CD14-positive monocyte (primary cell): ENCODE results near the gene MICU2. TPM values are rescaled to one million over a fixed set of nuclear protein-coding genes. Genes with fewer than 3 reads are reported as not detected.
A peak's percentile ranks its signal among the peaks of the same experiment; 100 is the strongest.
"Not testable (repeated sequence)": the region's sequence is repeated elsewhere in the genome, so short reads cannot be mapped to it uniquely, and the experiment has no call there.

Experiments
- DNase-seq, 3 donors: peaks; one replicate each; pipeline ENCODE4 v3.0.0-alpha.2; 2011 to 2022
- H2AFZ ChIP-seq: 2 replicates; pipeline ENCODE4 v1.6.0; 2012; ENCODE audit warnings: mild to moderate bottlenecking, low read depth, low read length, inconsistent platforms; ENCODE audit not compliant: insufficient read depth, poor library complexity, severe bottlenecking
- H3K27ac ChIP-seq, 2 donors: 1 replicate in 1 of 2; 2 replicates in 1 of 2; pipeline ENCODE4 v1.5.1; 2012 to 2013; ENCODE audit warnings: low read length in 2 of 2, control low read depth in 1 of 2, inconsistent platforms in 1 of 2, low read depth in 1 of 2, mild to moderate bottlenecking in 1 of 2
- H3K27me3 ChIP-seq, 2 donors: one replicate each; pipeline versions ENCODE4 v1.6.0 to v1.6.1; 2011 to 2013; ENCODE audit warnings: low read length in 2 of 2; ENCODE audit not compliant: control insufficient read depth in 2 of 2, insufficient read depth in 2 of 2
- H3K36me3 ChIP-seq, 2 donors: replicated peaks in 1 of 2; 1 replicate in 1 of 2; 2 replicates in 1 of 2; pipeline versions ENCODE4 v1.5.1 to v1.6.1; 2012 to 2013; ENCODE audit warnings: low read length in 2 of 2, control low read depth in 1 of 2, inconsistent platforms in 1 of 2, mild to moderate bottlenecking in 1 of 2; ENCODE audit not compliant: insufficient read depth in 2 of 2, control insufficient read depth in 1 of 2
- H3K4me1 ChIP-seq, 2 donors: 1 replicate in 1 of 2; 2 replicates in 1 of 2; pipeline versions ENCODE4 v1.5.1 to v1.6.1; 2012 to 2013; ENCODE audit warnings: low read length in 2 of 2, control low read depth in 1 of 2, inconsistent platforms in 1 of 2, mild to moderate bottlenecking in 1 of 2, moderate library complexity in 1 of 2; ENCODE audit not compliant: insufficient read depth in 2 of 2, control insufficient read depth in 1 of 2
- H3K4me2 ChIP-seq: replicated peaks from 2 replicates; pipeline ENCODE3; 2012; ENCODE audit warnings: low read length, moderate library complexity, mild to moderate bottlenecking; ENCODE audit not compliant: poor library complexity, severe bottlenecking; ENCODE audit errors: extremely low read depth
- H3K4me3 ChIP-seq, 3 experiments: fragments of 200-600 bp in 1 of 3; sonication (generic) in 1 of 3; replicated peaks in 1 of 3; 1 replicate in 2 of 3; 2 replicates in 1 of 3; pipeline ENCODE4 v1.5.1; 2011 to 2013; ENCODE audit warnings: low read length in 3 of 3, mild to moderate bottlenecking in 3 of 3, control low read depth in 2 of 3, low read depth in 2 of 3, inconsistent platforms in 1 of 3, moderate library complexity in 1 of 3
- H3K79me2 ChIP-seq: 2 replicates; pipeline ENCODE4 v1.6.0; 2012; ENCODE audit warnings: mild to moderate bottlenecking, control low read depth, inconsistent platforms, low read length, moderate library complexity; ENCODE audit not compliant: insufficient read depth
- H3K9ac ChIP-seq: 2 replicates; pipeline ENCODE4 v1.6.0; 2017; ENCODE audit warnings: low read length, mild to moderate bottlenecking; ENCODE audit not compliant: insufficient read depth, poor library complexity, severe bottlenecking
- H3K9me3 ChIP-seq, 2 donors: replicated peaks in 1 of 2; 1 replicate in 1 of 2; 2 replicates in 1 of 2; pipeline versions ENCODE4 v1.5.1 to v1.6.1; 2012 to 2013; ENCODE audit warnings: low read length in 2 of 2, control low read depth in 1 of 2; ENCODE audit not compliant: control insufficient read depth in 1 of 2, insufficient read depth in 1 of 2
- H4K20me1 ChIP-seq: 2 replicates; pipeline ENCODE4 v1.6.0; 2012; ENCODE audit warnings: mild to moderate bottlenecking, low read length, control low read depth, moderate library complexity; ENCODE audit not compliant: insufficient read depth
- H3K27ac Mint-ChIP-seq, 7 donors: one replicate each; pipeline ENCODE4 v1.8.0; 2020; ENCODE audit warnings: mild to moderate bottlenecking in 7 of 7, mixed read lengths in 7 of 7, moderate library complexity in 6 of 7, inconsistent platforms in 2 of 7
- H3K27me3 Mint-ChIP-seq, 3 donors: one replicate each; pipeline ENCODE4 v1.8.0; 2021 to 2022; ENCODE audit warnings: low read depth in 3 of 3, mild to moderate bottlenecking in 3 of 3, mixed read lengths in 3 of 3, moderate library complexity in 3 of 3, inconsistent platforms in 1 of 3
- H3K36me3 Mint-ChIP-seq, 2 donors: one replicate each; pipeline ENCODE4 v1.8.0; 2020; ENCODE audit warnings: mixed read lengths in 2 of 2, inconsistent platforms in 1 of 2, mild to moderate bottlenecking in 1 of 2
- H3K4me1 Mint-ChIP-seq: one replicate; pipeline ENCODE4 v1.8.0; 2020; ENCODE audit warnings: mild to moderate bottlenecking, mixed read lengths
- H3K4me3 Mint-ChIP-seq, 2 donors: one replicate each; pipeline ENCODE4 v1.8.0; 2020; ENCODE audit warnings: mild to moderate bottlenecking in 2 of 2, mixed read lengths in 2 of 2, moderate library complexity in 1 of 2
- H3K9me3 Mint-ChIP-seq, 7 donors: one replicate each; pipeline ENCODE4 v1.8.0; 2020 to 2022; ENCODE audit warnings: mixed read lengths in 7 of 7, mild to moderate bottlenecking in 6 of 7, moderate library complexity in 6 of 7, inconsistent platforms in 2 of 7
- CTCF ChIP-seq: fragments of 200-600 bp; IDR thresholded peaks from one replicate; pipeline ENCODE4 v1.8.0; 2022; ENCODE audit warnings: antibody characterized with exemption, mild to moderate bottlenecking
- WGBS: methylation state at CpG from one replicate; pipeline ENCODE4 v1.1.5; 2013; ENCODE audit warnings: missing lambda C conversion rate; ENCODE audit not compliant: insufficient coverage; 5-methylcytosine and 5-hydroxymethylcytosine counted together
- intact Hi-C, 2 donors: fragments of 100-400 bp; cut with micrococcal nuclease; formaldehyde crosslinking; loops; one replicate each; pipeline versions ENCODE4 v1.15.0 to v1.15.1; 2023
- polyA plus RNA-seq, 3 donors: library from polyadenylated mRNA; depleted of rRNA in 1 of 3; unstranded in 2 of 3; stranded (reverse) in 1 of 3; fragments of 300-500 nt in 2 of 3; fragments of >200 nt in 1 of 3; fragmentation: Illumina TruSeq in 2 of 3; gene quantifications; 1 replicate in 2 of 3; 2 replicates in 1 of 3; pipeline ENCODE4 v1.2.3, GENCODE V29; 2012 to 2021

MICU2 gene
- polyA plus RNA-seq, 3 donors: 21.5 to 32.1 (median 26.8) TPM

GRCh38 chr13:21590231-21590630, 13.7 kb downstream of the MICU2 start:
- H3K36me3 ChIP-seq: peaks cover 0 to 1% of the 10 kb centered on the region in 2 donors
- TF ChIP-seq CTCF: no peak
- no peak overlapping the region for H3K27ac ChIP-seq
- no peaks in the 10 kb centered on the region for H3K4me1 ChIP-seq
- no peak for DNase-seq
- no peak overlapping the region for H3K9ac ChIP-seq
- Mint-ChIP-seq H3K4me1 (peaks cover 49% of the 10 kb centered on the region), H3K4me3 (no peak overlapping the region), H3K27ac (no peak overlapping the region), H3K9me3 (peaks cover 2 to 7% (median 4%) of the 10 kb centered on the region in 7 donors), H3K36me3 (peaks cover 2 to 15% of the 10 kb centered on the region in 2 donors), H3K27me3 (peaks cover 0 to 1% (median 0%) of the 10 kb centered on the region in 3 donors)
- no peaks in the 10 kb centered on the region for H3K9me3 ChIP-seq
- intact Hi-C loops: no loop called here
- no peaks in the 10 kb centered on the region for H3K27me3 ChIP-seq
- H2AFZ ChIP-seq: no peak overlapping the region
- WGBS: no CpG with 5 or more reads among the region's 5 CpGs
- no peak overlapping the region for H3K4me2 ChIP-seq
- H3K4me3 ChIP-seq: no peak overlapping the region
- peaks cover 97% of the 10 kb centered on the region for H3K79me2 ChIP-seq
- H4K20me1 ChIP-seq: peaks cover 82% of the 10 kb centered on the region

DNA sequence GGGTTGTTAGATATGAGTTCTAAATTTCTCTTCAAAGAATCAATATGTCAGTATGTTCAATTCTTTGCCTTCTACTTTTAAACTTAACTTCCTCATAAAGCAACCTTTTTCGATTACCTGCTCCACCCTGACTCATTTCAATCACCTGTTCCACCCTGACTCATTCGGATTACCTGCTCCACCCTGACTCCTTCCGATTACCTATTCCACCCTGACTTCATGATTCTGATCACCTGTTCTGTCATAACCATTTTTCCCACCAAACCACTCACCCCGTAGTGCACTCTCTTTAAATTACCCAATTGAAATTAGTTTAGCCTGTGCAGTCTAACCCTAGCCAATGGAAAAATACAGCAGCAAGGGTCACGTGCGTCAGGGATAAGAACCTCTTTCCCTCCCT, 14.5 kb downstream of the MICU2 start:
- peaks cover 80% of the 10 kb centered on the region for H4K20me1 ChIP-seq
- intact Hi-C loops, H3K4me2 ChIP-seq, H3K9me3 ChIP-seq, H3K27me3 Mint-ChIP-seq, H3K4me1 ChIP-seq, H3K27ac ChIP-seq, H3K4me3 Mint-ChIP-seq, H3K9ac ChIP-seq, H3K9me3 Mint-ChIP-seq, H2AFZ ChIP-seq, H3K4me3 ChIP-seq, H3K36me3 ChIP-seq, H3K27me3 ChIP-seq, DNase-seq: not testable (repeated sequence)
- Mint-ChIP-seq H3K36me3 (peaks cover 2 to 14% of the 10 kb centered on the region in 2 donors), H3K4me1 (peaks cover 51% of the 10 kb centered on the region), H3K27ac (peak overlapping the region in 1 of 7 donors; percentile 33)
- WGBS: 100% methylated on average over 4 of the region's 6 CpGs
- H3K79me2 ChIP-seq: peaks cover 95% of the 10 kb centered on the region

DNA sequence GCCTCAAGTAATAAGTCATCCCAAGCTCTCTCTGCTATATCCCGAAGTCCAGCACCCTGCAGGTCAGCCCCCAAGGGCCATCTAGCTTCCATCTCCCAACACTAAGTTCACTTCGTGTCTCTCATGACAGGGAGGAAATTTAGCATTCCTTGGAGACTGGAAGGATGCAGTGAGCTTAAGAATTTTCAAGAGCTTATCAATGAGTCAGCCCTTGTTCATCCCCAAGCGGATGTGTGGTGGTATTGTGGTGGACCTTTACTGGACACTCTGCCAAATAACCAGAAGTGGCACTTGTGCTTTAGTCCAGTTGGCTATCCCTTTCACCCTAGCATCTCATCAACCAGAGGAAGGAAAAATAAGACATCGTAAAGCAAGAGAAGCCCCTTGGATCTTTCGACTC, 15.6 kb downstream of the MICU2 start:
- H2AFZ ChIP-seq, H3K4me3 ChIP-seq, DNase-seq, H3K27me3 Mint-ChIP-seq, H3K4me1 ChIP-seq, H3K9me3 ChIP-seq, H3K36me3 ChIP-seq, H3K4me2 ChIP-seq, intact Hi-C loops, H3K27ac ChIP-seq, H3K9ac ChIP-seq, H3K27me3 ChIP-seq, H3K36me3 Mint-ChIP-seq, H3K4me3 Mint-ChIP-seq: not testable (repeated sequence)
- Mint-ChIP-seq H3K4me1 (peaks cover 45% of the 10 kb centered on the region), H3K27ac (peak overlapping the region in 2 of 7 donors; percentile 22 to 63), H3K9me3 (peaks cover 5 to 13% (median 8%) of the 10 kb centered on the region in 7 donors)
- H3K79me2 ChIP-seq: peaks cover 91% of the 10 kb centered on the region
- peaks cover 82% of the 10 kb centered on the region for H4K20me1 ChIP-seq
- no CpG with 5 or more reads among the region's 5 CpGs for WGBS
